Upper lobe of left lung (tissue), 4 donors: Measurements from ENCODE around the gene GPR149.

Experiments used
- CTCF ChIP-seq, 6 experiments: fragments of 450-650 bp in 4 of 6; fragments of 200-600 bp in 2 of 6; sonication (generic) in 2 of 6; IDR thresholded peaks; one replicate each; pipeline ENCODE4 v1.5.1; 2016 to 2019; ENCODE audit warnings: antibody characterized with exemption in 6 of 6
- POLR2A ChIP-seq, 4 donors: fragments of 450-650 bp; IDR thresholded peaks; one replicate each; pipeline ENCODE4 v1.5.1; 2016 to 2017; ENCODE audit warnings: antibody characterized with exemption in 4 of 4, mild to moderate bottlenecking in 2 of 4
- POLR2AphosphoS5 ChIP-seq, 2 donors: sonication (generic); formaldehyde crosslinking; IDR thresholded peaks; one replicate each; pipeline ENCODE4 v1.5.1; 2017; ENCODE audit warnings: antibody characterized with exemption in 2 of 2

DNA sequence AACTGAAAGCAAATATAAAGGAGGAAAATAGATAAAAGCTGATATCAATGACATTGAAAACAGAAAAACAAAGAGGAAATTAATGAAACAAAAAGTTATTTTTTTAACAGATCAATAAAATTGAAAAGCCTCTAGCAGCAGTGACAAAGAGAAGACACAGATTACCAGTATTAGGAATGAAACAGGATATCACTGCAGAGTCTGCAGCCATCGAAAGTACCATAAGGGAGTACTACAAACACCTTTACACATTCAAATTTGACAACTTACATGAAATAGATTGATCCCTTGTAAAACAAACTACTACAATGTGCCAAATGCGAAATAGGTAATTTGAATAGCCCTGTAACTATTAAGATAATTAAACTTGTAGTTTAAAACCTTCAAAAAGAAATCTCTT is 80.8 kb downstream of the GPR149 start:
- TF ChIP-seq CTCF (IDR thresholded peaks at IDR 0.05) (no peak), POLR2A (IDR thresholded peaks at IDR 0.05) (no peak), POLR2AphosphoS5 (IDR thresholded peaks at IDR 0.05) (no peak)
